Vagina (tissue), 2 donors: Measurements from ENCODE around the gene CSMD2. TPM values are rescaled to one million over a fixed set of nuclear protein-coding genes. Genes with fewer than 3 reads are reported as not detected.

Source experiments
- DNase-seq, 2 donors: peaks; one replicate each; pipeline ENCODE4 v3.0.0-alpha.2; 2017; ENCODE audit errors: extremely low spot score in 2 of 2
- H3K27ac ChIP-seq: fragments of 200-600 bp; sonication (generic); one replicate; pipeline ENCODE4 v1.5.1; 2019
- H3K27me3 ChIP-seq: fragments of 200-600 bp; sonication (generic); one replicate; pipeline ENCODE4 v1.5.1; 2019
- H3K36me3 ChIP-seq, 2 donors: fragments of 200-600 bp; sonication (generic); one replicate each; pipeline ENCODE4 v1.5.1; 2017 to 2019
- H3K4me1 ChIP-seq: fragments of 200-600 bp; sonication (generic); one replicate; pipeline ENCODE4 v1.5.1; 2019
- H3K4me3 ChIP-seq, 2 donors: fragments of 200-600 bp; sonication (generic); 1 replicate in 1 of 2; 2 replicates in 1 of 2; pipeline ENCODE4 v1.5.1; 2016 to 2019
- H3K9me3 ChIP-seq: fragments of 200-600 bp; sonication (generic); one replicate; pipeline ENCODE4 v1.5.1; 2019
- POLR2A ChIP-seq, 2 donors: fragments of 450-650 bp; IDR thresholded peaks; one replicate each; pipeline ENCODE4 v1.6.1; 2017; ENCODE audit warnings: antibody characterized with exemption in 2 of 2, mild to moderate bottlenecking in 2 of 2, moderate library complexity in 2 of 2
- POLR2AphosphoS5 ChIP-seq, 2 donors: sonication (generic); formaldehyde crosslinking; IDR thresholded peaks; one replicate each; pipeline ENCODE4 v1.9.0; 2017; ENCODE audit warnings: antibody characterized with exemption in 2 of 2, mild to moderate bottlenecking in 2 of 2, low read depth in 1 of 2; ENCODE audit not compliant: insufficient read depth in 1 of 2
- intact Hi-C: fragments of 100-400 bp; cut with DNase I; formaldehyde crosslinking; loops from one replicate; pipeline ENCODE4 v1.15.1; 2023
- total RNA-seq: library from RNA; depleted of rRNA; stranded (reverse); fragments of >200 nt; gene quantifications from one replicate; pipeline ENCODE4 v1.2.3, GENCODE V29; 2016
- TF ChIP-seq, protein P1 (sequence below), 3 experiments: fragments of 450-650 bp in 2 of 3; fragments of 200-600 bp in 1 of 3; sonication (generic) in 1 of 3; IDR thresholded peaks; one replicate each; pipeline ENCODE4 v1.5.1; 2017 to 2019; ENCODE audit warnings: antibody characterized with exemption in 3 of 3, mild to moderate bottlenecking in 2 of 3, moderate library complexity in 2 of 3

The CSMD2 gene
- total RNA-seq, 1 donor from 2014 or later: 0.25 TPM

DNA sequence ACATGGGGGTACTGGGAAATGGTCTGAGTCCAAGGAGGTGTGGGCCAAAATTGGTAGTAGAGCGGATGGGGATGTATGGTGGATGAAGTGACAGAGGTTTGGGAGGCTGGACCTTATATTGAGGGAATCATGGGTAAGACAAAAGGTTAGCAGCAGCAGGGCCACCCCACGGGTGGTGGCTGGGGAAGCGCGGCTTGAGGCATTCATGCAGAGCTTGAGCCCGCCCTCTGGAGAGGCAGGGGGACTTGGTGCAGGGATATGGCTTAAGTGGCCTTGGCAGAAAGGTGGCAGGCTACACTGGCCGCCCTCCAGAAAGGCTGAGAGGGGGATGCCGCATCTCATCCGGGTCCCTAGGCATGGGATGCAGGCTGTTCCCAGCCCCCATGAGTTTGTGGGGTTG, 269.6 kb downstream of the CSMD2 start:
- Histone ChIP-seq H3K27me3 (no peaks in the 10 kb centered on the region), H3K36me3 (no peaks in the 10 kb centered on the region), H3K9me3 (no peaks in the 10 kb centered on the region), H3K4me3 (no peak overlapping the region), H3K4me1 (no peaks in the 10 kb centered on the region), H3K27ac (no peak overlapping the region)
- TF ChIP-seq, protein P1, sequence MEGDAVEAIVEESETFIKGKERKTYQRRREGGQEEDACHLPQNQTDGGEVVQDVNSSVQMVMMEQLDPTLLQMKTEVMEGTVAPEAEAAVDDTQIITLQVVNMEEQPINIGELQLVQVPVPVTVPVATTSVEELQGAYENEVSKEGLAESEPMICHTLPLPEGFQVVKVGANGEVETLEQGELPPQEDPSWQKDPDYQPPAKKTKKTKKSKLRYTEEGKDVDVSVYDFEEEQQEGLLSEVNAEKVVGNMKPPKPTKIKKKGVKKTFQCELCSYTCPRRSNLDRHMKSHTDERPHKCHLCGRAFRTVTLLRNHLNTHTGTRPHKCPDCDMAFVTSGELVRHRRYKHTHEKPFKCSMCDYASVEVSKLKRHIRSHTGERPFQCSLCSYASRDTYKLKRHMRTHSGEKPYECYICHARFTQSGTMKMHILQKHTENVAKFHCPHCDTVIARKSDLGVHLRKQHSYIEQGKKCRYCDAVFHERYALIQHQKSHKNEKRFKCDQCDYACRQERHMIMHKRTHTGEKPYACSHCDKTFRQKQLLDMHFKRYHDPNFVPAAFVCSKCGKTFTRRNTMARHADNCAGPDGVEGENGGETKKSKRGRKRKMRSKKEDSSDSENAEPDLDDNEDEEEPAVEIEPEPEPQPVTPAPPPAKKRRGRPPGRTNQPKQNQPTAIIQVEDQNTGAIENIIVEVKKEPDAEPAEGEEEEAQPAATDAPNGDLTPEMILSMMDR (IDR thresholded peaks at IDR 0.05): no peak
- TF ChIP-seq POLR2AphosphoS5 (IDR thresholded peaks at IDR 0.05; ENCODE audit: insufficient read depth in 1 of 2, low read depth in 1 of 2) (no peak), POLR2A (IDR thresholded peaks at IDR 0.05) (no peak)
- no peak for DNase-seq
- intact Hi-C loops: no loop called here

DNA sequence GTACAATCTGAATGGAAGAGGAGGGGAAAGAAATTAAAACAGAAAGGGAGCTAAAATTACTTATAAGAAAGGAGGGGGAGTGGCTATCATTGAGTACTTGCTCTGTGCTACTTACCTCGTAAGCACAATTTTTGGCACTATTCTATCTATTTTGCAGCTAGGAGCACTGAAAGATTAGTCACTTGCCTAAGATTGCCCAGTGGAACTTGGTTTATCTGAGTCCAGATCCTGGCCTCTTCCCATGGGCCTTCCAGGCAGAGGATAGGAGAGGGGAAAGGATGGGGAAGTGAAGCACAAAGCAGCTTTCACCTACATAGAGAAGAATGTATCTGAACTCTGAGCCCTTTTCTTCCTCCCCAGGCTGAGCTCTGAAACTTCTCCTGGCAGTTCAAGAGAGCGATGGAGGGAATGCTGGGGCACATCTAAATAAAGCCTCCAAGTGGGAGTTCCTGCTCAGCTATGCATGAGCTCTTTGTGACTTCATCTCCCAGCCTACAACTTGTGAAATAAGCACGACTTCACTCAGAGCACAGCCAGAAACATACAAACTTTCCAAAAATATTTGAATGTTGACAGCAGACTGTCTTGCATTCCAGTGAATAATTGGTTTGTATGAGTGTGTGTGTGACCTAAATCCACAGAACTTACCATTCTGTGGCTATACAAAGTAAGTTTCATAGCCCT, 271.7 kb downstream of the CSMD2 start:
- no peaks in the 10 kb centered on the region for H3K4me1 ChIP-seq
- no peaks in the 10 kb centered on the region for H3K27me3 ChIP-seq
- H3K36me3 ChIP-seq: no peaks in the 10 kb centered on the region
- DNase-seq: no peak
- intact Hi-C loops: no loop called here
- H3K27ac ChIP-seq: no peak overlapping the region
- no peak overlapping the region for H3K4me3 ChIP-seq
- H3K9me3 ChIP-seq: no peaks in the 10 kb centered on the region
- TF ChIP-seq, protein P1 (IDR thresholded peaks at IDR 0.05): no peak
- TF ChIP-seq POLR2AphosphoS5 (IDR thresholded peaks at IDR 0.05; ENCODE audit: insufficient read depth in 1 of 2, low read depth in 1 of 2) (no peak), POLR2A (IDR thresholded peaks at IDR 0.05) (no peak)

DNA sequence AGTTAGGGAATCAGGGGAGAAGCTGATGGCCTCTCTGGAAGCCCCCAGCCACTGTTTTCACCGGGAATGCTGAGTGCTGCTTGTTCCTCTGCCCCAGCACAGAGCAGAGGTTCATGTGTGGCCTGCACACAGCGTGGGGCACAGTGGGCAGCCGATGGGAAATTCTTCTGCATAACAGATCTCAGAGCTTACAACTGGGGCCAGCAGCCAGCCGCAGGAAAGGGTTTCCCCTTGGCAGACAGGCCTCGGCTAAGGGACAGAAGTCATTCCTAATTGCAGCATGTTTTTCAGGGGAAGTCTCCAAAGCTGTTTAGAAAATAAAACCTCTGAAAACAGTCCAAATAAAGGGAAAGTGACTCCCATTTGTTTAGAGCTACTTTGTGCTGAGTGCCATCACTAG, 278.5 kb downstream of the CSMD2 start:
- Histone ChIP-seq H3K4me3 (no peak overlapping the region), H3K4me1 (no peaks in the 10 kb centered on the region), H3K9me3 (no peaks in the 10 kb centered on the region), H3K27me3 (no peaks in the 10 kb centered on the region), H3K36me3 (no peaks in the 10 kb centered on the region), H3K27ac (no peak overlapping the region)
- no peak for DNase-seq
- intact Hi-C loops: no loop called here
- TF ChIP-seq POLR2A (IDR thresholded peaks at IDR 0.05) (no peak), POLR2AphosphoS5 (IDR thresholded peaks at IDR 0.05; ENCODE audit: insufficient read depth in 1 of 2, low read depth in 1 of 2) (no peak)
- TF ChIP-seq, protein P1 (IDR thresholded peaks at IDR 0.05): no peak

DNA sequence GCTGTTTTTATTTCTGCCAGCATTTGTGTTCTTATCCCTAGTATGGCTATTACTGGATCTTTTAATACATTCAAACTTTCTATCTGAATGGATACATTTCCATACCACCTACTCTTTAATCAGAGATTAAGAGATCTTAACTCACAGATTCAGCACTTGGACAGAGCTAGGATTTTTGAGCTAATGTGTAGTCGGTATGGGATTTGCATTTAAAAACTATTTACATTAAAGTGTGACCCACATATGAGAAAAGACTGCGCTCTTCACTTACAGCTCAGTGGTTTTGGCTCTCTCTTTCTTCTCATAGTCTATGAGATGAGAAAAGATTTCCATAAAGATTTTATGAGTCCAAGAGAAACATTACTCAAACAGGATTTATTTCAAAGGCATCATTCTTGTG, 284.7 kb downstream of the CSMD2 start:
- intact Hi-C loops: no loop called here
- Histone ChIP-seq H3K9me3 (no peaks in the 10 kb centered on the region), H3K4me3 (no peak overlapping the region), H3K27me3 (no peaks in the 10 kb centered on the region), H3K36me3 (no peaks in the 10 kb centered on the region), H3K4me1 (no peaks in the 10 kb centered on the region), H3K27ac (no peak overlapping the region)
- DNase-seq: no peak
- TF ChIP-seq POLR2A (IDR thresholded peaks at IDR 0.05): no peak
- TF ChIP-seq POLR2AphosphoS5 (IDR thresholded peaks at IDR 0.05; ENCODE audit: insufficient read depth in 1 of 2, low read depth in 1 of 2): no peak
- TF ChIP-seq, protein P1 (IDR thresholded peaks at IDR 0.05): no peak

DNA sequence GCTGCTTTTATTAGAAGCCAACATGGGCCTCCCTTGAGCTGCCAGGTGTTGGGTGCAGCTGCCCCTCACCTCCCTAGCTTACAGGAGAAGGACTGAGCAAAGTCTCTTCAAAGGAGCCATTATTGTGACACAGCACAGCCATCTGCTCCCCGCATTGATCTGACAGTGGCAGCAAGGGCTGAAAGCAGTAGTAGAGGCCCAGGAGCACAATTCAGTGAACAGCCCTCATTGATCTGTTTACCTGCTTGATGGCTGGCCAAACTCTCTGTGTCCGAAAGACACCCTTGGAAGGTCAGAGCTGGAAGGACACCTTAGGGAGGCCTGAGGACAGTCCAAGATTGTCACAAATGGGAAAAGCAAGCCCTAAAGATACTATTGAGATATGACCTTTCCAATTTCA, 286.6 kb downstream of the CSMD2 start:
- no peaks in the 10 kb centered on the region for H3K27me3 ChIP-seq
- H3K4me3 ChIP-seq: no peak overlapping the region
- H3K27ac ChIP-seq: no peak overlapping the region
- DNase-seq: no peak
- H3K36me3 ChIP-seq: no peaks in the 10 kb centered on the region
- intact Hi-C loops: no loop called here
- no peaks in the 10 kb centered on the region for H3K4me1 ChIP-seq
- H3K9me3 ChIP-seq: no peaks in the 10 kb centered on the region
- TF ChIP-seq POLR2A (IDR thresholded peaks at IDR 0.05) (no peak), POLR2AphosphoS5 (IDR thresholded peaks at IDR 0.05; ENCODE audit: insufficient read depth in 1 of 2, low read depth in 1 of 2) (no peak)
- TF ChIP-seq, protein P1 (IDR thresholded peaks at IDR 0.05): no peak
